PFSK-1 (cell line): ENCODE measurements around the gene TSEN15.

ENCODE experiments used
- FOXP2 ChIP-seq: optimal IDR thresholded peaks from 2 replicates; pipeline ENCODE3; 2011; ENCODE audit warnings: borderline replicate concordance, control low read depth, inconsistent platforms; ENCODE audit not compliant: insufficient read depth; ENCODE audit errors: extremely low read length, extremely low read depth
- POLR2AphosphoS5 ChIP-seq: IDR thresholded peaks from 2 replicates; pipeline ENCODE4 v1.6.1; 2012; ENCODE audit warnings: low read depth, mild to moderate bottlenecking, control low read depth, low read length, moderate library complexity
- REST ChIP-seq, 2 experiments: IDR thresholded peaks; 2 replicates each; pipeline versions ENCODE4 v1.6.1 to v1.8.0; 2011 to 2012; ENCODE audit warnings: low read depth in 2 of 2, low read length in 2 of 2, control low read depth in 1 of 2, inconsistent platforms in 1 of 2, mild to moderate bottlenecking in 1 of 2, moderate library complexity in 1 of 2; ENCODE audit not compliant: insufficient read depth in 1 of 2
- TAF1 ChIP-seq: IDR thresholded peaks from 2 replicates; pipeline ENCODE4 v1.6.1; 2012; ENCODE audit warnings: low read length, control low read depth, borderline replicate concordance; ENCODE audit not compliant: insufficient read depth

GRCh38 chr1:184052194-184052559, 647 bp downstream of the TSEN15 start:
- no peak for TF ChIP-seq FOXP2
- no peak for TF ChIP-seq TAF1
- TF ChIP-seq POLR2AphosphoS5: no peak
- no peak for TF ChIP-seq REST (IDR thresholded peaks at IDR 0.05; ENCODE audit: insufficient read depth in 1 of 2, low read depth in 2 of 2, low read length in 2 of 2)
